Tracheal epithelial cell (primary cell): Measurements from ENCODE around the gene ZNF444. TPM values are rescaled to one million over a fixed set of nuclear protein-coding genes. Genes with fewer than 3 reads are reported as not detected.

Experiments
- total RNA-seq: library from RNA; depleted of rRNA; stranded (reverse); fragments of >200 nt; gene quantifications from 2 replicates; pipeline ENCODE4 v1.2.1, GENCODE V29; 2014

ZNF444 gene
- 9.0 and 10.1 TPM in 2 replicates for total RNA-seq

GRCh38 chr19:56140583-56141416 lies at the start of gene ZNF444:
Gene ZNF444, plus strand, starts transcription at chr19:56141287. Its CDS starts 5,625 bp downstream, at chr19:56146912.

DNA sequence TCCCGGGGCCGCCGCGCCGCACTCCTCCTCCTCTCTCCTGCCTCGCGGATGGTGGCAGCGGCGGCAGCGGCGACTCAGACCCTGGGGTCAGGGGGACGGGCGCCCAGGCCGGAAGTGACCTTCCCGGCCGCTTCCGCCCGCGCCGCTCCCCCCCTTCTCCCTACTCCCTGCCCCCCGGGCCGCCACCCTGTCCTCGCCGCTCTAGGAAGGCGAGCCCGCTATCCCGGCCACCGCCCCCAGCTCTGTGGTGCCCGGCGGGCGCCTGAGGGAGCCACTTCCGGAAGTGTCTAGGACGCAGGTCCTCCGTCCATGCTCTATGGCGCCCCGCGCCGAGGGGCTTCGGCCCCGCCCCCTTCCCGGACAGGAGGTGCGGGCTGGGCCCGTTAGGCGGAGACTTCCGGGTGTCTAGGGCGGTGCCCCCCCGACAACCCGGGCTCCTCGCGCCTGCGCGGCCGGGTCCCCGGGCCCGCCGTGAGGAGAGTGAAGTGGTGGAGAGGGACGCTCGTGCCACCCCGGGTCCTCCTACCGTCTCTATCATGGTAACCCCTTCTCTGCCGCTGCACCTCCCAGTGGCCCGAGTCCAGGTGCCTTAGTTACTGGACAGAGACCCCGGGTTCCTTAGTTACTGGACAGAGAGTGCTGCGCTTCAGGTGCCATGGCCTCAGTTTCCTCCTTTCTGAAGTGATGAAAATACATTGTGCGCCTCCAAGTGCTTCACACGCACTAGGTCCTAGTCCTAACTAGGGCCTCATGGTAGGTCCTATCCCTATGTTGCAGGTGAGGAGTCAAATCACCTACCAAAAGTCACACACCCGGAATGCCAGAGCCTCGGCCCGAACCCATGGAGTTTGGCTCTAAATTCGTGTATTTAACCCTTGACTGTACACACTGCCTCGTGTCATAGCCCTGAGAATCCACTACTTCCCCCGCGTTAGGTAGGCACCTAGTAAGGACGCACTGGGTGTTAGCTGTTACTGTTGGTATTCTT lies 19.6 kb upstream of the ZNF444 start, which contains the start of gene ZNF787:
ZNF787 (minus strand) TSS at position 116 of the 988 bp plus-strand sequence. CDS start 18,078 bp downstream, outside the sequence.

GRCh38 chr19:56175861-56176307 lies 34.8 kb downstream of the ZNF444 start, which contains the start of gene GALP:
Gene GALP, plus strand, starts transcription at chr19:56176008. Its CDS starts 1,101 bp downstream, at chr19:56177109.

GRCh38 chr19:56197646-56198045 lies 56.6 kb downstream of the ZNF444 start, which contains the start of gene ZSCAN5B:
Gene ZSCAN5B, minus strand, starts transcription at chr19:56197783. Its CDS starts 4,731 bp downstream, at chr19:56193052.

DNA sequence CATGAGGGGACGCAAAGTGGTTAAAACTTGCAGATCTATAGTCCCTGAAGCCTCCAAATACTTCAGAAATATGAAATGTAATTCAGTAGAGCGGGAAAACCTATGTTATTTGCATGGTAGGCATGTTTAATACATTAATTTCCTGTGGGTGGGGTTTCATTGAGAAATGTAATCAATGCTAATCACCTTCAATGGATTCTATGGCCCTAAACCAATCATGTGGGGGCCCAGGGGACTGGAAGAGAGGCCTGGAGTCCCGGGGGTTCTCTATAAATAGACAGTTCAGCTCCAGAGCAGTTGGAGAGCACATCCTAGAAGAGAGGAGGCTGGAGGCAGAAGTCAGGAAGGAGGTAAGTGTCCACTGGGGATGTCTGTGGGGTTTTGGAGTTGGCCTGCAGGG lies 60.9 kb downstream of the ZNF444 start, which contains the start of gene ZSCAN5C:
ZSCAN5C (plus strand) TSS at position 301 of the 400 bp plus-strand sequence. CDS start 3,641 bp downstream, outside the sequence.

Other genes starting within 250 kb of the ZNF444 start
- not detected in 2 replicates for gene NLRP13, start 209.0 kb upstream of the ZNF444 start, total RNA-seq
- gene NLRP8, start 193.5 kb upstream of the ZNF444 start, total RNA-seq = not detected in 2 replicates
- not detected in 2 replicates for gene NLRP5, start 154.5 kb upstream of the ZNF444 start, total RNA-seq
- gene ZNF787, start 20.0 kb upstream of the ZNF444 start, total RNA-seq = 42.6 and 44.3 TPM in 2 replicates
- not detected in 2 replicates for gene GALP, start 34.7 kb downstream of the ZNF444 start, total RNA-seq
- gene ZSCAN5B, start 56.5 kb downstream of the ZNF444 start, total RNA-seq = not detected in 2 replicates
- not detected in 2 replicates for gene ZSCAN5C, start 61.0 kb downstream of the ZNF444 start, total RNA-seq
- 0.96 TPM in 1 of 2 replicates, not detected in the other for gene EDDM13, start 131.5 kb downstream of the ZNF444 start, total RNA-seq
- 3.2 and 3.4 TPM in 2 replicates for gene ZSCAN5A, start 173.6 kb downstream of the ZNF444 start, total RNA-seq